AG04450 (cell line): ENCODE data around the gene ARMC3. TPM values are rescaled to one million over a fixed set of nuclear protein-coding genes. Genes with fewer than 3 reads are reported as not detected.

ENCODE experiments used
- CTCF ChIA-PET: fragments of 300-600, 350-600 bp; formaldehyde crosslinking; extraction: SDS; loops from one replicate; lab custom pipeline; 2022; ENCODE audit warnings: antibody characterized with exemption, inconsistent platforms; lab: Charles Lee
- POLR2A ChIA-PET: fragments of 350-600 bp; formaldehyde crosslinking; extraction: SDS; loops from one replicate; lab custom pipeline; 2021; ENCODE audit warnings: antibody characterized with exemption, inconsistent platforms; lab: Yijun Ruan, JAX
- DNase-seq: peaks from one replicate; pipeline ENCODE4 v3.0.0-alpha.2; 2011; ENCODE audit warnings: low read depth, low spot score
- H3K27ac ChIP-seq: one replicate; pipeline ENCODE4 v1.5.1; 2012; ENCODE audit warnings: low read depth, low read length, control low read depth
- H3K27me3 ChIP-seq: one replicate; pipeline ENCODE4 v1.6.0; 2012; ENCODE audit warnings: low read length; ENCODE audit not compliant: control insufficient read depth, insufficient read depth
- H3K4me3 ChIP-seq: 2 replicates; pipeline ENCODE4 v1.5.1; 2011; ENCODE audit warnings: mild to moderate bottlenecking, low read depth, low read length, control low read depth
- H3K9me3 ChIP-seq: 2 replicates; pipeline ENCODE4 v1.5.1; 2012; ENCODE audit warnings: low read length; ENCODE audit not compliant: control insufficient read depth, insufficient read depth
- CTCF ChIP-seq: IDR thresholded peaks from 2 replicates; pipeline ENCODE4 v1.5.1; 2011; ENCODE audit warnings: low read depth, low read length, control low read depth, inconsistent platforms
- polyA plus RNA-seq: library from polyadenylated mRNA; depleted of rRNA; stranded (reverse); fragments of >200 nt; gene quantifications from 2 replicates; pipeline ENCODE4 v1.2.3, GENCODE V29; 2011

The ARMC3 gene
- polyA plus RNA-seq, 1 experiment: not detected

GRCh38 chr10:22997096-22997495 lies 69.2 kb downstream of the ARMC3 start:
- TF ChIP-seq CTCF: no peak
- POLR2A ChIA-PET: no interaction called here
- no peaks in the 10 kb centered on the region for H3K9me3 ChIP-seq
- H3K27ac ChIP-seq: no peak overlapping the region
- CTCF ChIA-PET: interaction anchor here (1.4 to 1.9 kb wide), 2 partner anchors 8 to 987 kb away, joined by 4 to 6 read pairs; no protein-coding TSS in a partner anchor
- H3K4me3 ChIP-seq: no peak overlapping the region
- DNase-seq: no peak
- H3K27me3 ChIP-seq: peaks cover 5% of the 10 kb centered on the region

- no peak for TF ChIP-seq CTCF
- Histone ChIP-seq H3K27me3 (peaks cover 5% of the 10 kb centered on the region), H3K4me3 (no peak overlapping the region), H3K9me3 (no peaks in the 10 kb centered on the region), H3K27ac (no peak overlapping the region)
- no peak for DNase-seq
- ChIA-PET POLR2A (no interaction called here), CTCF (interaction anchor here (1.4 to 1.9 kb wide), 3 partner anchors 8 to 987 kb away, joined by 4 to 8 read pairs (median 6); no protein-coding TSS in a partner anchor)
These were observed 70.2 kb downstream of the ARMC3 start for GRCh38 chr10:22998091-22998490.

GRCh38 chr10:22999942-23000341 lies 72.1 kb downstream of the ARMC3 start:
- ChIA-PET CTCF (no interaction called here), POLR2A (no interaction called here)
- Histone ChIP-seq H3K27me3 (peaks cover 5% of the 10 kb centered on the region), H3K27ac (no peak overlapping the region), H3K9me3 (no peaks in the 10 kb centered on the region), H3K4me3 (no peak overlapping the region)
- DNase-seq: no peak
- TF ChIP-seq CTCF: no peak

GRCh38 chr10:23001901-23002516 lies 74.2 kb downstream of the ARMC3 start:
- no peak for DNase-seq
- Histone ChIP-seq H3K9me3 (no peaks in the 10 kb centered on the region), H3K4me3 (no peak overlapping the region), H3K27ac (no peak overlapping the region), H3K27me3 (peaks cover 5% of the 10 kb centered on the region)
- ChIA-PET POLR2A (no interaction called here), CTCF (no interaction called here)
- TF ChIP-seq CTCF: no peak

GRCh38 chr10:23005150-23005549 lies 77.3 kb downstream of the ARMC3 start:
- H3K4me3 ChIP-seq: no peak overlapping the region
- DNase-seq: no peak
- CTCF ChIA-PET: interaction anchor here (0.6 kb wide), 1 partner anchor 751 kb away, joined by 3 read pairs; no protein-coding TSS in a partner anchor
- no peak for TF ChIP-seq CTCF
- H3K9me3 ChIP-seq: no peaks in the 10 kb centered on the region
- no peak overlapping the region for H3K27ac ChIP-seq
- POLR2A ChIA-PET: no interaction called here
- peaks cover 5% of the 10 kb centered on the region for H3K27me3 ChIP-seq
